Measurements from ENCODE around the gene MYMK.

Gene MYMK

DNA sequence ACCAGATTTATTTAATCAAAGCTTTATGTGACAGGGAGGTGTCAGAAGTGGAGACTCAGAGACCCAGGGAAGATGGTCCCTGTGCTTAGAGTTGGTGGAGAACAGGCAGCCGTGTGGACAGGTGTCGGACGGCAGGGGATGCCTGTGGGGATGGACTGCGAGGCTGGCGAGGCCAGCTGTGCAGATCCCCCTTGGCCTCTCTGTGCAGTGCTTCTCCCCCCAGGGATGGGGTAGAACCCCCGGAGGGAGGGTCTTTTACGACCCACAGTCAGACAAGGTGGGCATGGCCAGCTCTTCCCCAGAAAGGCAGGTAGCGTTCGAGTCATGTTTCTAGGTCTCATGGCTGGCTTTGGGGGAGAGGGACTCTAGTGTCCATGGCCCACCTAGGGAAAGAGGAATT is 41.1 kb downstream of the MYMK start:
- TF ChIP-seq, protein P1, sequence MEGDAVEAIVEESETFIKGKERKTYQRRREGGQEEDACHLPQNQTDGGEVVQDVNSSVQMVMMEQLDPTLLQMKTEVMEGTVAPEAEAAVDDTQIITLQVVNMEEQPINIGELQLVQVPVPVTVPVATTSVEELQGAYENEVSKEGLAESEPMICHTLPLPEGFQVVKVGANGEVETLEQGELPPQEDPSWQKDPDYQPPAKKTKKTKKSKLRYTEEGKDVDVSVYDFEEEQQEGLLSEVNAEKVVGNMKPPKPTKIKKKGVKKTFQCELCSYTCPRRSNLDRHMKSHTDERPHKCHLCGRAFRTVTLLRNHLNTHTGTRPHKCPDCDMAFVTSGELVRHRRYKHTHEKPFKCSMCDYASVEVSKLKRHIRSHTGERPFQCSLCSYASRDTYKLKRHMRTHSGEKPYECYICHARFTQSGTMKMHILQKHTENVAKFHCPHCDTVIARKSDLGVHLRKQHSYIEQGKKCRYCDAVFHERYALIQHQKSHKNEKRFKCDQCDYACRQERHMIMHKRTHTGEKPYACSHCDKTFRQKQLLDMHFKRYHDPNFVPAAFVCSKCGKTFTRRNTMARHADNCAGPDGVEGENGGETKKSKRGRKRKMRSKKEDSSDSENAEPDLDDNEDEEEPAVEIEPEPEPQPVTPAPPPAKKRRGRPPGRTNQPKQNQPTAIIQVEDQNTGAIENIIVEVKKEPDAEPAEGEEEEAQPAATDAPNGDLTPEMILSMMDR (IDR thresholded peaks at IDR 0.05; ENCODE audit: borderline replicate concordance, control extremely low read depth, extremely low read depth, insufficient read depth, missing control alignments), result no peak
- DNase-seq (ENCODE audit: low spot score), result no peak
- in situ Hi-C loops (cut with MboI; ENCODE audit: low sequenced_read_pairs, unreplicated experiment), result loop anchor here (25.0 kb wide), 1 partner anchor 296 kb away; no protein-coding TSS in a partner anchor

DNA sequence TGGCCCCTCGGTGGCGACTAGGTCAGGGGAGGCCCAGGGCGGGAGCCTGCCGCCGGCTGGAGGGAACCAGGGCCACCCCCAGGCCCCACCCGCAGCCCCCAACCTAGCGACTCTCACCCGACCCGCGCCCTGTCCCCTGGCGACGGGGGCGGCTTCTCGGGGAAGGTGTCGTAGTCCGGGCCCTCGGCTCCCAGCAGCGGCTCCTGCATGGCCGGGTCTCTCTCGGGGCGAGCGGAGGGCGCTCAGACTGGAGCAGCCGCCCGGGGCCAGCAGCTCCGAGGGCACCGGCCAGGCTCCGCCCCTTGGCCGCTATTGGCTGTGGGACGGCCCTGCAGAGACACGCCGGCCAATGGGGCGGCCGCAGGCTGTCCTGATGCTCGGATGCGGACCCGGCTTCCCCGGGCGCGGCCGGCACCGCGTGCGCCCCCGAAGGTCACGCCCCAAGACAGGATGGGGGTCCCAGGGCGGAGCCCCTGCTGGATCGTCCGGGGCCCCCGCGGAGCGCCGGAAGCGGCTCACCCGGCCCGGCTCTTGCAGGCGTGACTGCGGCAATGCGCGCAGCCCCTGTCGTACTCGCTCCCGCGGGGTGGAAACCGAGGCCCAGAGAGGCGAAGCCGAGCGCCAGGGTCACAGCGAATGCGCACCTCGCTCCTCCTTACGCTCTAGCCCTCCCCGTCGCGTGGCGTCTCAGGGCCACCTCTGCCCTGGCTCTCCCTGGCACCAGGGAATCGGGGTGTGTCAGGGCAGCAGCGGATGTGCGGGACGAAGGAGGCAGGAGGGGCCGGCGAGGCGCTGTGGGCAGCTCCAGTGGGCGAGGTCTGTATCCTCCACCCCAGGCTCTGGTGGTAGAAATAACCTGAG is 45.7 kb downstream of the MYMK start, which contains the start of gene SLC2A6:
SLC2A6 (minus strand) TSS at position 249 of the 861 bp plus-strand sequence; CDS start at position 209, 40 bp downstream.
- DNase-seq (ENCODE audit: low spot score), result peak; percentile 98
- TF ChIP-seq, protein P1 (IDR thresholded peaks at IDR 0.05; ENCODE audit: borderline replicate concordance, control extremely low read depth, extremely low read depth, insufficient read depth, missing control alignments), result no peak
- in situ Hi-C loops (cut with MboI; ENCODE audit: low sequenced_read_pairs, unreplicated experiment), result loop anchor here (25.0 kb wide), 1 partner anchor 292 kb away; no protein-coding TSS in a partner anchor

DNA sequence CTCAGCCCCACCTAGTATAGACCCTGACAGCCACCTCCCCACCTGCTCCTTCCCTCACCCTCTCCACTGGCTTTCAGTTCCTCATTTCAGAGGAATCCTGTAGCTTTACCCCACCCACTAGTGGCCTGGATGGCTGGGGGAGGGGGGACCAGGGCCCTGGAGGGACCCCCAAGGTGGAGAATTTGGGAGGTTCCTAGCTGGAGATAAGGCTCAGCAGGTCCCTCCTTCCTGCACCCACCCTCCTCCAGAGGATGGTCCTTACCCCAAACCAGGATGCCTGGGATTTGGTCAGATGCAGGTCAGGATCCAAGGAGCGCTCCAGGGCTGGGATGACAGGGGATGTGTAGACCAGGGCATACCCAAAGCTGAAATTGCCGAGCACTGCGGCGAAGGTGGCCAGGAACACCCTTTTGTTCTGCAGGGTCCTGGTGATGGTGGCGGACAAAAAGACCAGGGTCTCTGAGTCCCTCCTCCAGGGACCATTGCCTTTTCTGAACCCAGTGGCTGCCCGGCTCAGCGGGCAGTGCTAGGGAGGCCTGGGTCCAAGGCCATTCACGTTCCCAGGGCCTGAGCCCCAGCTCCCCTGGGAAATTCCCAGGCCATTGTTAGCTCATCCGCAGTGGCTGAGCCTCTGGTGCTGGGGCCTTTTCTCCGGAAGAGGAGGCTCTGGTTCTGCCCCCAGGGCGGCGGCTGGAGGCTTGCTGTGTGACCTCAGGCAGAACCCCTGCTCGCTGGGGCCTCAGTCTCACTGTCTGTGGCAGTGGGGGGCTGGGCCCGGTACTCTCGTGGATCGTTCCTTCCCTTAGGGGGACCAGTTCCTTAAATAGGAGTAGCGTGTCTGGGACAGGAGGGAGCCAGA is 46.5 kb downstream of the MYMK start:
- peak; percentile 79 for DNase-seq (ENCODE audit: low spot score)
- in situ Hi-C loops (cut with MboI; ENCODE audit: low sequenced_read_pairs, unreplicated experiment), result loop anchor here (25.0 kb wide), 1 partner anchor 291 kb away; no protein-coding TSS in a partner anchor
- TF ChIP-seq, protein P1 (IDR thresholded peaks at IDR 0.05; ENCODE audit: borderline replicate concordance, control extremely low read depth, extremely low read depth, insufficient read depth, missing control alignments), result no peak

DNA sequence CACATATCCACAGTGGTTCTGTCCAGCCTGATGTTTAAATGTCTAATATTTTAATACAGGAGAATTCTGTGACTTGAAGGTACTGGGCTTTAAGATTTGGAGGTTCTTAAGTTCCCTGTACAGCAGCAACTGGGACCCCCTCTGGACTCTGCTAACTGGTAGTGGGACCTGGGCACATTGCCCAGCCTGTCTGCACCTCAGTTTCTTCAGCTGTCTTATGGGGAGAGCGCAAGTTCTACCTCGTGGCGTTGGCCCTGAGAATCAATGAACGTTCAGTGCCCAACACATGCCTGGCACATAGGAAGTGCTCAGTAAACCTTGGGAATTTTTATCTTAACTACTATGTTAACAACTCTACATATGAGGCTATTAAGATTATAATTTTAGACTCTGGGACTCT is 47.3 kb downstream of the MYMK start:
- no peak for DNase-seq (ENCODE audit: low spot score)
- in situ Hi-C loops (cut with MboI; ENCODE audit: low sequenced_read_pairs, unreplicated experiment), result loop anchor here (25.0 kb wide), 1 partner anchor 290 kb away; no protein-coding TSS in a partner anchor
- TF ChIP-seq, protein P1 (IDR thresholded peaks at IDR 0.05; ENCODE audit: borderline replicate concordance, control extremely low read depth, extremely low read depth, insufficient read depth, missing control alignments), result no peak

DNA sequence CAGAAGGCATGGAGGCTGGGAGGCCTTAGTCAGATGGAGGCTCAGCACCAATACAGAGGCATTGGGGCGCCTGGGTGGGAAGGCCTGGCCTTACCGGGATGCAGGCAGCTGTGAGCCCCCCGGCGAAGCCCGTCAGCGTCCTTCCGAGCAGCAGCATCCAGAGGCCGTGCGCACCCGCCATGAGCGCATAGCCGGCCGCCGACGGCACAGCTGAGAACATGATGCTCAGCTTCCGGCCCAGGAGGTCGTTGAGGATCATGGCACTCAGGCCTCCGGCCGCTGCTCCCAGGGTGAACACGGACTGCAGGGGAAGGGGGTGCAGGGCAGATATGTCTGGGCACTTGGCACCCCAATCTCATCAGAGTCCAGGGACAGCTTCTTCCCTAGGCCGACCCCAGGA is 47.8 kb downstream of the MYMK start:
- TF ChIP-seq, protein P1 (IDR thresholded peaks at IDR 0.05; ENCODE audit: borderline replicate concordance, control extremely low read depth, extremely low read depth, insufficient read depth, missing control alignments), result no peak
- in situ Hi-C loops (cut with MboI; ENCODE audit: low sequenced_read_pairs, unreplicated experiment), result loop anchor here (25.0 kb wide), 1 partner anchor 290 kb away; no protein-coding TSS in a partner anchor
- no peak for DNase-seq (ENCODE audit: low spot score)
